ENCODE measurements around the gene DPPA2.

- TF ChIP-seq CTCF (optimal IDR thresholded peaks at IDR 0.05 in 1 of 3, IDR thresholded peaks at IDR 0.05 in 1 of 3, conservative IDR thresholded peaks at IDR 0.05 in 1 of 3; ENCODE audit: extremely low read depth in 1 of 3, insufficient read depth in 2 of 3, low read length in 3 of 3) (no peak), EZH2 (IDR thresholded peaks at IDR 0.05; ENCODE audit: low read length) (no peak)
Measured at GRCh38 chr3:109362823-109363222, 46.5 kb upstream of the DPPA2 start.
